ENCODE data around the gene CCDC63. TPM values are rescaled to one million over a fixed set of nuclear protein-coding genes. Genes with fewer than 3 reads are reported as not detected.
A peak's percentile ranks its signal among the peaks of the same experiment; 100 is the strongest.

CCDC63 gene
- polyA plus RNA-seq: not detected

GRCh38 chr12:110846615-110847566, at the start of gene CCDC63:
CCDC63 (plus strand) TSS chr12:110846987; CDS start chr12:110852955, 5,968 bp downstream.
- peaks cover 6% of the 10 kb centered on the region in 2 donors for H3K4me1 Mint-ChIP-seq
- H3K27me3 Mint-ChIP-seq (ENCODE audit: low read depth in 3 of 3): peaks cover 9 to 23% (median 11%) of the 10 kb centered on the region in 3 donors
- H3K9me3 Mint-ChIP-seq: peaks cover 0 to 1% (median 0%) of the 10 kb centered on the region in 6 donors
- peak within 1 kb of the TSS; percentile 61 to 80 (median 73) for H3K4me3 Mint-ChIP-seq
- H3K36me3 Mint-ChIP-seq: peaks cover 0 to 3% (median 0%) of the 10 kb centered on the region in 3 donors
- H3K27ac Mint-ChIP-seq: peak within 1 kb of the TSS in 1 of 6 donors; percentile 50
- DNase-seq: peak; percentile 7 to 13 (median 9)

- Mint-ChIP-seq H3K4me3 (no peak overlapping the region), H3K27ac (no peak overlapping the region), H3K4me1 (no peaks in the 10 kb centered on the region), H3K27me3 (ENCODE audit: low read depth in 3 of 3) (peaks cover 0 to 15% (median 9%) of the 10 kb centered on the region in 3 donors), H3K9me3 (no peaks in the 10 kb centered on the region), H3K36me3 (no peaks in the 10 kb centered on the region)
- DNase-seq: no peak
These were observed 48.3 kb upstream of the CCDC63 start for GRCh38 chr12:110798461-110798860.

- no peak for DNase-seq
- no peak overlapping the region for H3K4me3 Mint-ChIP-seq
- peaks cover 0 to 9% (median 6%) of the 10 kb centered on the region in 3 donors for H3K27me3 Mint-ChIP-seq (ENCODE audit: low read depth in 3 of 3)
- H3K9me3 Mint-ChIP-seq: no peaks in the 10 kb centered on the region
- H3K4me1 Mint-ChIP-seq: no peaks in the 10 kb centered on the region
- no peaks in the 10 kb centered on the region for H3K36me3 Mint-ChIP-seq
- H3K27ac Mint-ChIP-seq: no peak overlapping the region
These were observed 44.3 kb upstream of the CCDC63 start for GRCh38 chr12:110802489-110802888.

GRCh38 chr12:110804406-110804805, 42.4 kb upstream of the CCDC63 start:
- Mint-ChIP-seq H3K4me1 (no peaks in the 10 kb centered on the region), H3K27me3 (ENCODE audit: low read depth in 3 of 3) (peaks cover 2 to 9% (median 6%) of the 10 kb centered on the region in 3 donors), H3K36me3 (no peaks in the 10 kb centered on the region), H3K27ac (no peak overlapping the region), H3K9me3 (no peaks in the 10 kb centered on the region), H3K4me3 (no peak overlapping the region)
- DNase-seq: no peak

DNA sequence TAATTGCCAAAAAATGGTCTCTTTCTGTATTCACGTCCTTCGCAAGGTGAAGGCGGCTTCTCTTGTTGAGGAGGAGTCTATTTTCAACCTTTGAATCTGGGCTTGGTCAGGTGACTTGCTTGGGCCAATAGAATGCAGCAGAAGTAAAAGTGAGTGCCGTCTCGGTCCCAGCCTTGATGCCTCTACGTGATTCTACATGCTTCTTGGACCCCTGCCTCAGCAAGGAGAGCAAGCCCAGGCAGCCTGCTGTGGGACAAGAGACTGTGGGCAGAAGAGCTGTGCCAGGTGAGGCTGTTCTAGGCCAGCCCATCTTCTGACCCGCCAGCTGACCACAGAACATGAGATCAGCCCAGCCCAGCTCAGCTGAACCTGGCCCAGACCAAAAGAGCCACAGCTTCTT, 39.1 kb upstream of the CCDC63 start:
- Mint-ChIP-seq H3K4me3 (no peak overlapping the region), H3K27ac (no peak overlapping the region), H3K27me3 (ENCODE audit: low read depth in 3 of 3) (peaks cover 0 to 4% (median 1%) of the 10 kb centered on the region in 3 donors), H3K4me1 (no peaks in the 10 kb centered on the region), H3K36me3 (no peaks in the 10 kb centered on the region), H3K9me3 (no peaks in the 10 kb centered on the region)
- no peak for DNase-seq

GRCh38 chr12:110809149-110809548, 37.6 kb upstream of the CCDC63 start:
- H3K4me3 Mint-ChIP-seq: no peak overlapping the region
- no peaks in the 10 kb centered on the region for H3K9me3 Mint-ChIP-seq

DNA sequence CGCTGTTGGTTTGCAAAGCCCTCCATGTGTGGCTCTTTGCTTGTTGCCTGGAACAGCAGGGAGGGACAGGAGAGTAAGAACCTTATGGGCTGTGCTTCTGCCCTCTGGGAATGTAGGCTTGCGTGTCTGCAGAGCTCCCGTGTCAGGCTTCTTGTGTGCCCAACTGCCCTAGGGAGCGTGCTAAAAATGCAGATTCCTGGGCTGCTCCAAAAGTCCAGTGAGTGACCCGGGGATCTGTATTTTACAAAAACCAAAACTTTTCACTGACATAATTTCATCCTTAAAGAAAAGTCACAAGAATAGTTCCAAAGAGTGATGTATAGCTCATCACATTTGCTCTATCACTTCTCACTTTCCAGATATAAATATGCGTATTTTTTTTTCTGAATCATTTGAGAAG, 34.8 kb upstream of the CCDC63 start:
- no peaks in the 10 kb centered on the region for H3K4me1 Mint-ChIP-seq
- peak overlapping the region in 1 of 6 donors; percentile 5 for H3K27ac Mint-ChIP-seq
- DNase-seq: no peak
- H3K4me3 Mint-ChIP-seq: no peak overlapping the region
- H3K9me3 Mint-ChIP-seq: no peaks in the 10 kb centered on the region
- H3K27me3 Mint-ChIP-seq (ENCODE audit: low read depth in 3 of 3): peaks cover 4% of the 10 kb centered on the region in 3 donors
- no peaks in the 10 kb centered on the region for H3K36me3 Mint-ChIP-seq

More at GRCh38 chr12:110809149-110809548, 37.6 kb upstream of the CCDC63 start:
- no peak overlapping the region for H3K27ac Mint-ChIP-seq
- H3K36me3 Mint-ChIP-seq: no peaks in the 10 kb centered on the region
- H3K27me3 Mint-ChIP-seq (ENCODE audit: low read depth in 3 of 3): peaks cover 2 to 4% (median 4%) of the 10 kb centered on the region in 3 donors
- no peaks in the 10 kb centered on the region for H3K4me1 Mint-ChIP-seq
- DNase-seq: no peak

DNA sequence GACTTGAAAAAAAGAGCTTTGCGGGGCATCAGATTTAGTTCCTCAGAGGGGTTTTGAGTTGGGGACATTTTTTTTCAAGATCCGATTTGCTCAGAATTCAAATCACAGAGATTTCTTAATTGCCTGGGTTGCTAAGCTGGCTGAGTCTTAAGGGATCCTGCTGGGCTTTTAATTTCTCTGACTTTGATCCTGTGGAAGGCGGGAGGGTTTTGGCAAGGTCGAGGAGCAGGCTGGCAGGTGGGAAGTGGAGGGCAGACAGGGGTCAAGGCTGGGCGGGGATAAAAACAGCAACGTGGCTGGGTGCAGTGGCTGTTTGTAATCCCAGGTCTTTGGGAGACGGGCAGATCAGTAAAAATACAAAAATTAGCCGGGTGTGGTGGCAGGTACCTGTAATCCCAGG, 33.5 kb upstream of the CCDC63 start:
- no peaks in the 10 kb centered on the region for H3K4me1 Mint-ChIP-seq
- H3K9me3 Mint-ChIP-seq: no peaks in the 10 kb centered on the region
- no peaks in the 10 kb centered on the region for H3K36me3 Mint-ChIP-seq
- DNase-seq: no peak
- H3K4me3 Mint-ChIP-seq: no peak overlapping the region
- H3K27ac Mint-ChIP-seq: no peak overlapping the region
- H3K27me3 Mint-ChIP-seq (ENCODE audit: low read depth in 3 of 3): peaks cover 2 to 4% (median 4%) of the 10 kb centered on the region in 3 donors

DNA sequence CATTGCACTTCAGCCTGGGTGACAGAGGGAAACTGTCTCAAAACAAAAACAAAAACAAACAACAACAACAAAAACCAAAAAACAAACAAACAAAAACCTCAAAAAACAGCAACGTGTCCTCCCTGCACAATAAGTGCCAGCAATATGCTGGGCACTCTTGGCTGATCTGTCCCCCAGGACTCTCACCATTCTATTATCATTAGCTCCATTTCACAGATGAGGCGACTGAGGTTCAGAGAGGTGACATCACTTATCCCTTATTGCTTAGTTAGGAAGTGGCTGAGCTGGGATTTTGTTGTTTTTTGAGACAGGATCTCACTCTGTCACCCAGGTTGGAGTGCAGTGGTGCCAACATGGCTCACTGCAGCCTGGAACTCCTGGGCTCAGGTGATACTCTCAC, 33.0 kb upstream of the CCDC63 start:
- no peak overlapping the region for H3K4me3 Mint-ChIP-seq
- H3K4me1 Mint-ChIP-seq: no peaks in the 10 kb centered on the region
- no peak for DNase-seq
- no peak overlapping the region for H3K27ac Mint-ChIP-seq
- H3K9me3 Mint-ChIP-seq: no peaks in the 10 kb centered on the region
- H3K36me3 Mint-ChIP-seq: no peaks in the 10 kb centered on the region
- H3K27me3 Mint-ChIP-seq (ENCODE audit: low read depth in 3 of 3): peaks cover 2 to 4% (median 4%) of the 10 kb centered on the region in 3 donors

- Mint-ChIP-seq H3K9me3 (no peaks in the 10 kb centered on the region), H3K4me1 (no peaks in the 10 kb centered on the region), H3K27ac (no peak overlapping the region), H3K36me3 (no peaks in the 10 kb centered on the region), H3K27me3 (ENCODE audit: low read depth in 3 of 3) (peaks cover 2 to 4% (median 4%) of the 10 kb centered on the region in 3 donors), H3K4me3 (no peak overlapping the region)
- no peak for DNase-seq
These were observed 30.5 kb upstream of the CCDC63 start for GRCh38 chr12:110816248-110816647.

- Mint-ChIP-seq H3K36me3 (no peaks in the 10 kb centered on the region), H3K9me3 (no peaks in the 10 kb centered on the region), H3K27ac (no peak overlapping the region), H3K4me1 (no peaks in the 10 kb centered on the region), H3K27me3 (ENCODE audit: low read depth in 3 of 3) (peaks cover 2 to 4% (median 4%) of the 10 kb centered on the region in 3 donors), H3K4me3 (no peak overlapping the region)
- DNase-seq: no peak
These were observed 30.0 kb upstream of the CCDC63 start for GRCh38 chr12:110816779-110817178.

- DNase-seq: no peak
- Mint-ChIP-seq H3K9me3 (no peaks in the 10 kb centered on the region), H3K36me3 (no peaks in the 10 kb centered on the region), H3K27ac (no peak overlapping the region), H3K4me1 (no peaks in the 10 kb centered on the region), H3K27me3 (ENCODE audit: low read depth in 3 of 3) (peaks cover 2% of the 10 kb centered on the region in 3 donors), H3K4me3 (no peak overlapping the region)
These were observed 28.3 kb upstream of the CCDC63 start for GRCh38 chr12:110818511-110818910.

DNA sequence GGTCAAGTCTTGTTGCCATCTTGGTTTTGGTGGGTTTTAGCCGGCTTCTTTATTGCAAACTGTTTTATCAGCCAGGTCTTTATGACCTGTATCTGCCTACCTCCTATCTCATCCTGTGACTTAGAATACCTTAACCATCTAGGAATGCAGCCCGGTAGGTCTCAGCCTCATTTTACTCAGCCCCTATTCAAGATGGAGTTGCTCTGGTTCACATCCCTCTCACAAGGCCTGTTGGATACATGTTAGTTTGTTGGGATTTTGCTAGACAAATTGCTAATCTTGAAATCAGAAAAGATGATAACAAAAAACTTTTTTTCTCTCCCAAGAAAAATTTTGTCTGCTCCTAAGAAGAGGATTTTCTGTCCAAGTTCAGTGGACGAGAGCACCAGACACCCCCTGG, 27.6 kb upstream of the CCDC63 start:
- no peak for DNase-seq
- no peaks in the 10 kb centered on the region for H3K4me1 Mint-ChIP-seq
- no peaks in the 10 kb centered on the region for H3K36me3 Mint-ChIP-seq
- peaks cover 0 to 2% (median 2%) of the 10 kb centered on the region in 3 donors for H3K27me3 Mint-ChIP-seq (ENCODE audit: low read depth in 3 of 3)
- no peaks in the 10 kb centered on the region for H3K9me3 Mint-ChIP-seq
- H3K4me3 Mint-ChIP-seq: no peak overlapping the region
- H3K27ac Mint-ChIP-seq: no peak overlapping the region

- H3K9me3 Mint-ChIP-seq: no peaks in the 10 kb centered on the region
- no peak overlapping the region for H3K27ac Mint-ChIP-seq
- no peak for DNase-seq
- H3K4me3 Mint-ChIP-seq: no peak overlapping the region
- no peaks in the 10 kb centered on the region for H3K36me3 Mint-ChIP-seq
- peaks cover 0 to 2% (median 2%) of the 10 kb centered on the region in 3 donors for H3K27me3 Mint-ChIP-seq (ENCODE audit: low read depth in 3 of 3)
- H3K4me1 Mint-ChIP-seq: no peaks in the 10 kb centered on the region
These were observed 27.1 kb upstream of the CCDC63 start for GRCh38 chr12:110819646-110820045.

Measured in immature natural killer cell (primary cell).